GM19395 (cell line): ENCODE data around the gene EEPD1.
"Not testable (repeated sequence)": the region's sequence is repeated elsewhere in the genome, so short reads cannot be mapped to it uniquely, and the experiment has no call there.

Experiments
- ATAC-seq: cut with Tn5 transposase; IDR thresholded peaks from one replicate; pipeline ENCODE4 v1.9.1; 2021; ENCODE audit warnings: mild to moderate bottlenecking, moderate library complexity; ENCODE audit not compliant: unreplicated experiment

EEPD1 gene

DNA sequence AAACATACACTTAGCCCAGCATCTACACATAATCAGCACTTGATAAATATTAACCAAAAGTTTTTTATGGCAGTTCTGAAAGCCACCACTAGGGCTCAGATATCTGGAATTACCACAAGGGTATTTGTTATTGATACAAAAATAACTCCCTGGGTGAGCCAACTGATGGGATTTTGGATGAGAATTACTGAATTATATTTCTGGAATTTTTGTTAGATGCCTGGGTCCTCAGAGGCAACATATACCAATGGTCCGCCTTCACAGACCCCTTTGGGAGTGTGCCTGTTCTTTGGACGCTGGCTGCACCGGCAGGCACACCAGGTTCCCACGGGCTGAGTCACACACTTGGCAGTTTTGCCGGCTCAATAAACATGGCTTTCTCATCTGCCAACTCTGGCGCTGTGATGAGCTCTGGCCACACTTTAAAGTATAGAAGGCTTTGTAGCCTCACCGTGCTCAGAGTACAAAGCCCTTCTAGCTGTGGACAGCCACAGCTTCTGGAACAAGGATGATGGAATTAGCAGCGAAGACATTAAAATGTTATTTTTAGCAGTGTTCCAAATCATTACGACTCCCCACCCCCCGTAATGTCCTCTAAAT lies 24.5 kb upstream of the EEPD1 start:
- ATAC-seq: no peak

DNA sequence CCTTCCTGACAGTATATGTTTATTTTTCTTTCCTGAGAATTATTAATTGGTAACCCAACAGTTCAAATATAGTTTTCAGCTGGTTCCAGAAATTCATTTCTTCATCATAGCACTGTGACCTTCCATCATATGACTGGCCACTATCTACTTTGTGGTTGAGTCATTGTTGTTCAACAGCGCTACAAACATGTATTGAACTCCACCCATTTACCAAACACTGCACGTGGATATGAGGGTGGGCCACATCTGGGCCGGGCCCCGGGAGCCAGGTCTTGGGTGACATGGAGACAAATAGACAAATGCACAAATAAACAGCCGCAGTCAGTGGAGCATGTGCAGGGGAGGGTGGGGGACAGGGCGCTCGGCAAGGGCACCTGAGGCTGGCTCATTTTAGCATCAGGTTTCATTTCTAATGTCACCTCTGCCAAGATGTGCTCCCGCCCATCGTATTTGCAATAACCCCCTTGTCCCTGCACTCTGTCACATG lies 24.0 kb upstream of the EEPD1 start:
- no peak for ATAC-seq

- no peak for ATAC-seq
These were observed 22.7 kb upstream of the EEPD1 start for GRCh38 chr7:36130236-36130945.

- no peak for ATAC-seq
These were observed 22.0 kb upstream of the EEPD1 start for GRCh38 chr7:36131026-36131425.

DNA sequence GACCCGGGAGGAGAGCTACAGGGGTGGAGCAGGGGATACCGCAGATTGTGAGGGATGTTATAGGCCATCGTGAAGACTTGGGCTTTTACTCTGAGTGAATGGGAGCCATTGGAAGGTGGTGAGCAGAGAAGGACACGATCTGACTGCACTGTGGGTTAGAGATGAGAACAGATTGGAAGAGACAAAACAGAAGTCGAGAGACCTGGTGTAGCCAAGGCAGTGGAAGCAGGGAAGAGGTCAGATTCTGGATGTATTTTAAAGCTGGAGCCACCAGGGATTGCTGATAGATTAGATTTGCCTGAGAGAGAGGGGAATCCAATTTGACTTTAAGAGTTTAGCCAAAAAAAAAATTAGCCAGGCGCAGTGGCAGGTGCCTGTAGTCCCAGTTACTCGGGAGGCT lies 21.6 kb upstream of the EEPD1 start:
- no peak for ATAC-seq

- no peak for ATAC-seq
These were observed 21.0 kb upstream of the EEPD1 start for GRCh38 chr7:36132012-36132411.

DNA sequence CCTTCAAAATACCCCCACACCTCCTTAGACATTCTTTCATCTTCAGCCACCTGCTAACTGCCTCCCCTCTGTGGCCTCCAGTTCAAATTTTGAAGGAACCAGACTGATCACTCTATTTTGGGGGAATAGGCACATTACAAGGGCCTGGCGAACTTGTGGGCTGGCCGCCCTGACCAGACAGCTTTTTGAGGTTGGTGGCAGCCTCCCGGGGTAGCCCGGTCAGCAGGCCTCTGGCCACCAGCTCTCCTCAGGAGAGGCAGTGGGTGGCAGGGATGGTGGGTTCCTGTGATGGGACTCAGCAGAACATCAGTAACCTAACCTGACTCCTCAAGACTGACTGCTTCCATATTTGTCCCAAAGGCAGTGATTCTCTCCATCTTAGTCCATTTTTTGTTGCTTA lies 17.4 kb upstream of the EEPD1 start:
- ATAC-seq: no peak

GRCh38 chr7:36137258-36137657 lies 15.8 kb upstream of the EEPD1 start:
- ATAC-seq: no peak

DNA sequence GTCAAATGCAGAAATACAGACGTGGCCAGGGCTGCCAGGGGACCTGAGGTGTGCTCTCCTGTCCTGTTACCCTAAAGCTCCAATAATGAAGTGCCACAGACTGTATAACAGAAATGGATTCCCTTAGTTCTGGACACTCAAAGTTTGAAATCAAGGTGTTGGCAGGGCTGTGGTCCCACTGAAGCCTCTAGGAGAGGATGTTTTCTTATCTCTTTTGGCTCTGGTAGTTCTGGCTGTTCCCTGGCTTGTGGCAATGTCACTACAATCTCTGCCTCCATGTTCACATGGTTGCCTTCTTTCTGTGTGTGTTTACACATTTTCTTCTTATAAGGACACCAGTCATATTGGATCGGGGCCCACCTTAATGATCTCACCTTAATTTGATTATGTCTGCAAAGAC lies 15.3 kb upstream of the EEPD1 start:
- ATAC-seq: no peak

DNA sequence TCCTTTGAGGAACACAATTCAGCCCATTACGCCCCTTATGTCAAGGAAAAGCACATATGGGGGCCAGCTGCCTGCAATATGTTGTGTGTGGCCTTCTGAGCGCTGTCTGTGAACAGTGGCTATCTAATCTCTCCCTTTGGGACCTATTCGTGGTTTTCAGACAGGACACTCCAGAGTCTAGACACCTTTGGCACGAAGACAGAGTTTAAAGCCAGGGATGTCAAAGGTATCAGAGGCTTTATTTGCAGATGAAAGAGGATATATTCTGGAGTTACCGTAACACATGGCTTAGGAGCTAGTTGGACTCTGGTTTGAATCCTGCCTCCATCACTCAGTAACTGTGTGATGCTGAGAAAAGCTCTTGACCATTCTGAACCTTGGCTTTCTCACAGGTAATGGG lies 14.8 kb upstream of the EEPD1 start:
- ATAC-seq: no peak

DNA sequence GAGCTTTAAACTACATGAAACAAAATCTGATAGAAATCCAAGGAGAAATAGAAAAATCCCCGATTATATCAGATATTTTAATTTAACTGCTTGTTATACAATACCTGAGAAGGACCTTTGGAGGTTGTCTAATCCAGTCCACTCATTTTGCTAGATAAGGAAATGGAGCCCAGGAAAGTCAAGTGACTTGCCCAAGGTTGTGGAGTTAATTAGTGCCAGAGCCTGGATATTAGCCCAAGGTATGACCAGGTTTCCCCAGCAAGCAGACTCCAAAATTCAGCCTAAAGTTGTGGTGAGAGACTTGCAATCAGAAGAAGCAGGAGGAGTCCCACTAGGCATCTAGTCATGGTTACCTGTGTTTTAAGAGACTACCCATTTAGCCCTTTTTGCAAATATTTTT lies 11.7 kb upstream of the EEPD1 start:
- no peak for ATAC-seq

DNA sequence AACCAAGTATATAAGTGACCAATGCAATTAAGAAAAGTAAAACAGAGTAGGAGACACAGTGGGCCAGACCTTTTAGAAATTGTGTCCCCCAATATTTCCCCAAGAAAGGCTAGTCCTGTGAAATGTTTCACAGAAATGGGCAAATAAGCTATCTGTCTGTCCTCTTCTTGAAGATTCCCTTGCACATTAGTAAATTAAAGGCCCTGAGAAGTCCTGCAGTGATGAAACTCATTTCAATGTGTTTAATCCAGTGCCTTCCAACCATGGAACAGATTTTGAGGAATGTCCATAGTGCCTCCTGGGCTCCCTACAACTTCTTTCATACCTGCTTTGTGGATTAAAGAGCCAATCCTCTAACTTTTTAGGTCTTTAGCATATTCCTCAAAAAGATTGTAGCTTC lies 11.2 kb upstream of the EEPD1 start:
- no peak for ATAC-seq

- ATAC-seq: no peak
These were observed 8.9 kb upstream of the EEPD1 start for GRCh38 chr7:36144189-36144588.

DNA sequence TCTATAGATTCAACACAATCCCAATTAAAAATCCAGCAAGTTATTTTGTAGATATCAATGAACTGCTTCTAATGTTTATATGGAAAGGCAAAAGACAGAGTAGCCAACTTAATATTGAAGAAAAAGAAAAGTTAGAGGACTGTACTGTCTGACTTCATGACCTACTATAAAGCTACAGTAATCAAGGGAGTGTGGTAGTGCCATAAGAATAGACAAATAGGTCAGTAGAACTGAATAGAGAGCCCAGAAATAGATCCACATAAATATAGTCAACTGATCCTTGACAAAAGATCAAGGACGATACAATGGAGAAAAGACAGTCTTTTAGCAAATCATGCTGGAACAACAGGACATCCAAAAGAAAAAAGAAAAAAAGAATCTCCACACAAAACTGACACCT lies 7.4 kb upstream of the EEPD1 start:
- ATAC-seq: no peak

- no peak for ATAC-seq
These were observed 5.7 kb upstream of the EEPD1 start for GRCh38 chr7:36147361-36147760.

- no peak for ATAC-seq
These were observed 4.5 kb upstream of the EEPD1 start for GRCh38 chr7:36148422-36149065.

DNA sequence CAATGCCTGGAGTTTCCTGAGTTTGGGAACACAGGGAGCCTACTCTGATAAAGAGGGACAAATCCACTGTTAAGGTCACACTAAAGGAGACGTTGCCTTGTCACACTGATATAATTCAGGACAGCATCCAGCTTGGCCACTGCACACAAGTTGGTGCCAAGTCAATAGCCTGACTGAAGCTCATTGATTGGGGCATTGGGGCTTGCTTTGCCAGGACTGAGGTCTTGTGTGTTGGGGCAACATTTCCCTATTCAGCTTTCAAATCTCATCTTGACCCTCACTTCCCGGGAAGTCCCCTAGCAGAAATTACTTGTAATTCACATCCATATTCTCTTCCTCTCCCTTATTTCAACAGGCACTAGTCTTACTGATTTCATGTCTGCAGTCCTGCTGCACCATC lies 3.8 kb upstream of the EEPD1 start:
- ATAC-seq: not testable (repeated sequence)

GRCh38 chr7:36149694-36150452 lies 3.2 kb upstream of the EEPD1 start:
- ATAC-seq: no peak

DNA sequence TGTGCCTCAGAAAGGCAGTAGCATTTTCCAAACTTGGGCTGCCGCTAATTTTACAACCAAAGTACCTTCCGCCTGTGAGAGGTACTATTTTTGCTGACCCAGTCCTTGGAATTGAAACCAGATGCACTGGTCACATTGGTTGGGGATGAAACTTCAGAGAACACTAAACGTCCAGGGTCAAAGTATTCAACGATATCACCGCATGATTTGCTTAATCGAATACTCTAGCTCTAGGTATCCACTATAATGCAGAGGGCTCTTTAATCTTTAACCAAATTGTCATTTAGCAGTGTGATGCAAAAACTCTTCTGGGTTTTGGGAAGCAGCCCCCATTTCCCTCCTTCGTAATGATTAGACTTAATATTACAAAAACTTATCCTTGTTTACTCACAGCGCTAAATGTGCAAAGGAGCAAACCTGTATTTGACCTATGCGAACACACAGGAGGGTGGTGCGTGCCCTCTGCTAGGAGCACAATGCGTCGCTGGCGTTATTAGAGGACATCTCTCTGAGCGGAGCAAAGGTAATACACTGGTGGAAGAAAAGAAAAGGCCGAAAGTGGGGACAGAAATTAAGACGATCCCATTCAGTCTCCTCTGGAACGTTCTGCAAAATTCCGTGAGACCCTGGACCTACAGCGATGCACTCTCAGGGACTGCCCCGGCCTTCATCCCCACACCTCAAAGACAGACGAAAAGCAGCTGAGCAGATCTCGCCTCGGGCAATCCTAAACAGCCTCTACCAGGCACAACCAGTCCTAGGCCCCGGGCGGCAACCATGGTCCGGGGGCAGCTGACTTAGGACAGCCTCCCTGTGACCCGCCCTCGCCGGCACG lies 916 bp upstream of the EEPD1 start:
- no peak for ATAC-seq

DNA sequence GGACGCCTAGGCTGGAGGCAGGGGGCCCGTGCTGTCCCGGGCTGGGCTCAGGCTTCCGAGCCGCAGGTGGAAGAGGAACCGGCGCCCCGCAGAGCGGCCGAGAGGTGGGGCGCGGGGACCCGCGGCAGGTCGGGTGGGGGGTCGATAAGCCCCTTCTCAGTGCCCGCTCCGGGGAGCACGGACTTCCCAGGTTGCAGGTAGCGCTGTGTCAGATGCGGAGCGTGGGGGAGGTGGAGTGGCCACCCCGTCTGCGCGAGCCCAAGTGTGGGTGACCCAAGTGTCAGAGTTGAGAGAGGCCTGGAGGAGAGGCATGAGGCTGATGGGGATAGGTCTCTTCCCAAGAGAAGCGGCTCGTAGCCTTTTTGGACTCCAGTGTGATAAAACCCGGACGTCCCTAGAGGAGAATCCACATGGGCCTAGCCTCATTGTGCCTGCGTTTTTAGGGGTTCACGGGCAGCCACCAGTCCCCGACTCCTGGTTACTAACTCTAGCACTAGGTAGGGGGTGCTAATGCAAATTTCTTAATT lies 580 bp downstream of the EEPD1 start:
- peak; percentile 15 for ATAC-seq
